Stimulated activated CD4-positive, alpha-beta T cell treated with anti-CD3 and anti-CD28 coated beads, Interleukin-4, amount 100 ng/mL, for 24 hours (primary cell): ENCODE results near the gene RABGAP1L.
A peak's percentile ranks its signal among the peaks of the same experiment; 100 is the strongest.

Source experiments
- DNase-seq: peaks from one replicate; pipeline ENCODE4 v3.0.0-alpha.2; 2020

Gene RABGAP1L

GRCh38 chr1:174954073-174954460, 794.7 kb downstream of the RABGAP1L start:
- DNase-seq: no peak

- no peak for DNase-seq
Measured at GRCh38 chr1:174954671-174955669, 795.6 kb downstream of the RABGAP1L start.

DNA sequence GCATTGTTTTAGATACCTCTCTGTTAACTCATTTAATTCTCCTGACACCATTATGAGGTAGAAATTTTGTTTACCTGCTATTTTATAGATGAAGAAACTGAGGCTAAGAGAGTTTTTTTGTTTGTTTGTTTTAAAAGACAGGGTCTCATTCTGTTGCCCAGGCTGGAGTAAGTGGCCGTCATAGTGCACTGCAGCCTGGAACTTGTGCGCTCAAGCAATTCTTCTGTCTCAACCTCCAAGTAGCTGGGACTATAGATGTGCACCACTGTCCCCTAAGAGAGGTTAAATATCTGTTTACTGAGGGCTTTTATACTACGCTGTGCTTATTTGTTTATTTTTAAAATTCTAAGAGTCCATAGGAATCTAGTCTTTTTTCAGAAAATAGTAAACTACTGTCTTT, 796.8 kb downstream of the RABGAP1L start:
- DNase-seq: no peak

- no peak for DNase-seq
Measured at GRCh38 chr1:174956976-174957375, 797.7 kb downstream of the RABGAP1L start.

- DNase-seq: no peak
Measured at GRCh38 chr1:174957829-174958228, 798.5 kb downstream of the RABGAP1L start.

DNA sequence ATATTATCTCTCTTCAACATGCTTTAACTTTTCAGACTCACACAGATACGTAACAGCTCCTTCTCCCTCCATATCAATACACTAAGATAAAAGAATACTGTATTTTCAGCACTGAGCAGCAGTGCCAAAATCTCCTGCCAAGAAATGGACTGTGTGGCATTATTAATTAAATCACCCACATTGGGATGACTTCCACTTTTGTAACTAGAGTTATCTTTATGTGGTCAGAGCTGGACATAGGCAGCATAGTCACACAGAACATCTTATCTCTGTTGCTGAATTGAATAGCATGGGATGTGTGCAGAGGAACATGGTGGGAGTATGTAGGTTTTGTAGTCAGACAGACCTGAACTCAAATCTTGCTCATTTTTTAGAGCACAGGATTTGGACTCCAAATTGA, 799.1 kb downstream of the RABGAP1L start:
- DNase-seq: no peak

DNA sequence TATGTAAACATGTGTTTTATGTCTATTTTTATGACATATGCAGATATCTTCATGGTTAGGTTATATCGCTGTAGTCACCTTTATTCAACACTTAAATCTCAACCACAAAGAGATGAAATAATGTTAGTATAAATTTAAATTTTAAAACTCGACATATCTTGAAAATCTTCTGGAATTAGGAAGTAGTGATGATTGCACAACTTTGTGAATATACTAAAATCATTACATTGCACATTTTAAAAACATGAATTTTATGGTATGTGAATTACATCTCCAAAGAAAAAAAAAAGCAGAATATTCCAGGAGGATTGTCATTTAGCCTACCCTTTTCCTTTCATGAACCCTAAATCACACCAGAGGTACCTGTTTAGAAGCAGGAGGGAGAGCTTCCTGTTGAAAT, 801.0 kb downstream of the RABGAP1L start:
- no peak for DNase-seq

DNA sequence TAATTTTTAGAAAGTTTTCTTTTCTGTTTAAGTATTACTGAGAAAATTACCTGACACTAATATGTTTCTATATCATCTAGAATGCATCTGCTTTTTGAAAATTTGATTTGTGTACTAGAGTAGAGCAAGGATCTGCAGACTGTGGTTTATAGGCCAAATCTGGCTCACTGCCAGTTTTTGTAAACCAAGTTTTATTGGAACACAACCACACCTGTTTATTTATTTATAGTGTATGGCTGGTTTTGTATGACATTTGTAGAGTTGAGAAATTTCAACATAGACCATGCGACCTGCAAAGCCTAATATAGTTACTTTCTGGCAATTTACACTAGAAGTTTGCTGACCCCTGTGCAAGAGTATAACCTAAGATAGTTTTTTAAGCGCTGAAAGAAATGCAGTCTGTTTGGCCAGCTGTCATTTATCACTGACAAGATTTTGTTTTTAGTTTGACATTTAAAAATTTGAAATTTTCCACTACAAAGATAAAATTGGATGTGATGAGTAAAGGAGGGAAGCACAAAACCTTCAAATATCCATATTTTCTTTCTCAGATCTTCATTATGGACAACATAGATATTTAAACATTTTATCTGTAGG, 804.3 kb downstream of the RABGAP1L start:
- no peak for DNase-seq

- DNase-seq: peak; percentile 28
Measured at GRCh38 chr1:174964261-174964971, 805.1 kb downstream of the RABGAP1L start.

DNA sequence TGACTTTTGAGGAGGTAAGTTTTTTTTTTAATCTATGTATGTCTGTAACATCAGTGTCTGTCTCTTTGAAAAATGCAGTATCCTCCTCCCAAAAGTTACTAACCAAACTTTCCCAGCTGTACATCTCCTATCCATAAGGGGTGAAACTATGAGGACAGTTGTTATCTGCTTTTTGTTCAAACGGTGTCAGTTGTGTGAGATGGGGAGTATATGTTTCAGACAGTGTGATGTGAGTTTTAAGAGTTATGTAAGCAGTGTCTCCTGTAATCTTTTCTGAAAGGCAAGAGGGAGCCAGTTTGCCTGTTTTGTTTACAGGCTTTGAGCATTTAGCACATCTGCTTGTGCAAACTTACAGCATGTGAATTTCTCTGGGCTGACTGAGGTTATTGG, 805.6 kb downstream of the RABGAP1L start:
- no peak for DNase-seq

GRCh38 chr1:174965362-174966007, 806.2 kb downstream of the RABGAP1L start:
- peak; percentile 31 for DNase-seq

- DNase-seq: no peak
Measured at GRCh38 chr1:174966008-174966572, 806.8 kb downstream of the RABGAP1L start.

DNA sequence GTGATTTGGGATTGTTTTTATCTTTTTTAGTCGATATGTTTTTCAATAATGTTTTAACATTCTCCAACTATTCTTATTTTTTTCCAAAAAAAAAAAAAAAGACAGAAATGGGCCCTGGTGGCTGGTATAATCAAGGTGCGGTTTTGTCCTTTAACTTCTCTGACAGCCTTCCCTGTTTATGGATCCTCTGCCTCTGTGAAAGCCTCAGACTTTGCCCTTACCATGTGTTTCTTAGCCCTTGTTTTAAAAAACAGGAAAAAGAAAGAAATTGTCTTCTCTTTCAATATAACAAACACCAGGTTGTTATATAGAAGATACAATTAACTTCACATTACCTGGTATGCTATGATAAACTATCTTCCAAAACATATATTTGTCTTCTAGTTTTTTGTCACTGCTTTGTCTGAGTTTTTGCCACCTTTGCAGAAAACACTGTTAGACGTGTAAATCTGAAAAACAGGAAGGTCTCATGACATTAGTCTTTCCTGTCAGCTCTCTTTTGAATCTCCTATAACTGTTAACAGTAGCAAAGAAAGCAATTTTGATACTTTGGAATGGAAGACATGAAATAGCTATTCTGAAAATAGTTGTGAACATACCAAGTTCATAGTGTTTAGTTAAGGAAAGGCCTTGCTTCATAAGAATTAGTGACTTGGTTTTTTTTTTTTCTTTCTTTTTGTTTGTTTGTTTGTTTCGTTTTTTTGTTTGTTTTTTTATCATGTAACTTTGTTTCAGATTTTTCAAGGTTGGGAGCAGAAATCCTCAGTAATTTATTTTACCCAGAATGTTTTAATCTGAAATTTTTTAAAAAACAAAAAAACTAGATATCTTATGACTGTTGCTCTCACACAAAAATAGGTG, 808.8 kb downstream of the RABGAP1L start:
- DNase-seq: no peak

GRCh38 chr1:174968750-174969244, 809.5 kb downstream of the RABGAP1L start:
- DNase-seq: peak; percentile 42

DNA sequence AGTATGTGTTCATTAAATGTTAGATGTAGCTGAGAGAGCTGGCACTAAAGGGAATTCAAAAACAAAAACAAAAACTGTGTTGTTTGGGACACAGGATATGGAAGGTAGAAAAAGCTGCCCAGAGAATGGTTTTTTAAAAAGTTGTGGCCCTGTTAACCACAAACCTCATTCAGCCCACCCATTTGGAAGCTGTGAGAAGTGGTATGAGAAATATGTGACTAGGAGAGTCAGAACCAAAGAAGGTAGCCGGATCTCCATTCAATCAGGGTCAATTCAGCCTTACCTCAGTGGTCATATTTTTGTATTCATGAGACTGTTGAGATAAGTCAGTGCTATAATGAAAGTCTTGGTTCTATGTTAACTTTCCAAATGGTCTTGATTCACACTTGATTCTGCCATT, 810.7 kb downstream of the RABGAP1L start:
- DNase-seq: no peak

GRCh38 chr1:174971466-174971865, 812.1 kb downstream of the RABGAP1L start:
- no peak for DNase-seq

GRCh38 chr1:174971902-174972301, 812.6 kb downstream of the RABGAP1L start:
- no peak for DNase-seq

GRCh38 chr1:174974711-174975119, 815.4 kb downstream of the RABGAP1L start:
- DNase-seq: no peak

DNA sequence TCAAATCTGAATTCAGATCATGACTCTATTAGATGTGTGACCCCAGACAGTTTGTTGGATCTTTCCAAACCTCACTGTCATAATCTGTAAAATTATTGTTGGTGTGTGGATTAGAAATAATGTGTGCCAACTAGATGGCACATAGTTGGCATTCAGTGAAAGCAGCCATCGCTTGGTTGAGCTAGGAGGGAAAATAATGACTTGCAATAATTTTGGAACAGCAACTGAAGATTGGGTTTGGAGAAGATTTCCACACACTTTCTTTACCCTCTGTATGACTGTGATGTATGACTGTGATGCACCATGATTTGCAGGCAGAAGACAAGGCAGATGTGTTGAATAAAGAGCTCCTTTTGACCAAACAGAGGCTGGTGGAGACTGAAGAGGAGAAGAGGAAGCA, 816.4 kb downstream of the RABGAP1L start:
- DNase-seq: no peak

DNA sequence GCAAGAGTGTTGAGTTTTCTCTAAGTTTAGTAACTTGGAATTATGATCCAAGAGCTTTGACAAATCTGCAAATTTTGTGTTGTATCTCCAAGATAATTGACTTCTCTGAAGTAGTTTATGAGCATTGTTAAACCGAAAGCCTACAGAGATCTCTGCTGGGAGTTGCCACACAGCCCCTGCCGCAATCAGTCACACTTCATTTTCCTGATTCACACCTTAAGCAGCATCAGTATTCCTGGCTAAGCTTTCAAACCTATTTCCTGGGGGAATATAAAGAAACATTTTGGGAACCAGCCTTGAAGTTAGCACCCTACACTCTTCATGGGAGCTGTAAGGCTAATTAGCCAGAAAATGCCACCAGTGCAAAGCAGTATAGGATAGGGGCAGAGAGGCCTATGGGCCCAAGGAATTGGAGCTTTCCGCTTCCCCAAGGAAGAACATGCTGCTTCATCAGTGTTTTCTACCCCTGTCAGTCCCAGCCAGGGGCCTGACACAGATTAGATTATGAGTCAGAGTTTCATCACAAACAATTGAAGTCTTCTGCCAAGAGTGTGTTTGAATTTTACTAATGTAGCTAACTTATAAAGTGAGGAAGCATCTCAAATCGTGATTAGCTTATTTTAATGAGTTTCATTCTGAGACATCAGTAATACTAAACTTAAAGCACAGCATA, 817.3 kb downstream of the RABGAP1L start:
- DNase-seq: peak; percentile 20
